Hepatocyte (in vitro differentiated cells): Measurements from ENCODE around the gene HBE1. TPM values are rescaled to one million over a fixed set of nuclear protein-coding genes. Genes with fewer than 3 reads are reported as not detected.
"Not testable (repeated sequence)": the region's sequence is repeated elsewhere in the genome, so short reads cannot be mapped to it uniquely, and the experiment has no call there.

Experiments used
- DNase-seq: peaks from one replicate; pipeline ENCODE4 v3.0.0-alpha.2; 2016; ENCODE audit warnings: low spot score
- H2AFZ ChIP-seq: fragments of 200-600 bp; sonication (generic); 2 replicates; pipeline ENCODE4 v1.6.0; 2016; ENCODE audit warnings: antibody characterized with exemption, mild to moderate bottlenecking
- H3K27ac ChIP-seq: fragments of 200-600 bp; sonication (generic); 2 replicates; pipeline ENCODE4 v1.5.1; 2016; ENCODE audit warnings: mild to moderate bottlenecking
- H3K27me3 ChIP-seq: fragments of 200-600 bp; sonication (generic); 2 replicates; pipeline ENCODE4 v1.6.1; 2016
- H3K36me3 ChIP-seq: fragments of 200-600 bp; sonication (generic); replicated peaks from 2 replicates; pipeline ENCODE4 v1.5.1; 2016; ENCODE audit warnings: low read depth; ENCODE audit not compliant: insufficient read depth
- H3K4me1 ChIP-seq: fragments of 200-600 bp; sonication (generic); 2 replicates; pipeline ENCODE4 v1.5.1; 2016; ENCODE audit warnings: mild to moderate bottlenecking, moderate library complexity; ENCODE audit not compliant: insufficient read depth
- H3K4me2 ChIP-seq: fragments of 200-600 bp; sonication (generic); 2 replicates; pipeline ENCODE4 v1.6.0; 2016
- H3K4me3 ChIP-seq: fragments of 200-600 bp; sonication (generic); 2 replicates; pipeline ENCODE4 v1.5.1; 2016; ENCODE audit warnings: mild to moderate bottlenecking
- H3K79me2 ChIP-seq: fragments of 200-600 bp; sonication (generic); 2 replicates; pipeline ENCODE4 v1.6.0; 2017; ENCODE audit warnings: mild to moderate bottlenecking
- H3K9me2 ChIP-seq: fragments of 200-600 bp; sonication (generic); replicated peaks from 2 replicates; pipeline ENCODE4 v1.6.0; 2017; ENCODE audit warnings: mild to moderate bottlenecking; ENCODE audit not compliant: insufficient read depth
- H3K9me3 ChIP-seq: fragments of 200-600 bp; sonication (generic); 2 replicates; pipeline ENCODE4 v1.5.1; 2016; ENCODE audit warnings: low read depth, mild to moderate bottlenecking
- H4K20me1 ChIP-seq: fragments of 200-600 bp; sonication (generic); 2 replicates; pipeline ENCODE4 v1.6.0; 2016; ENCODE audit warnings: mild to moderate bottlenecking; ENCODE audit not compliant: insufficient read depth, poor library complexity, severe bottlenecking
- EZH2 ChIP-seq: fragments of 200-600 bp; sonication (generic); IDR thresholded peaks from 2 replicates; pipeline ENCODE4 v1.6.1; 2016; ENCODE audit warnings: antibody characterized with exemption, mild to moderate bottlenecking, borderline replicate concordance
- EZH2phosphoT487 ChIP-seq: fragments of 200-600 bp; sonication (generic); IDR thresholded peaks from one replicate; pipeline ENCODE4 v1.6.1; 2018; ENCODE audit warnings: antibody characterized with exemption, mild to moderate bottlenecking, low read depth, moderate library complexity; ENCODE audit not compliant: unreplicated experiment, severe bottlenecking
- WGBS: methylation state at CpG from one replicate; pipeline ENCODE4 v1.1.6; 2016; ENCODE audit warnings: low lambda C conversion rate; ENCODE audit errors: missing lambda C conversion rate; 5-methylcytosine and 5-hydroxymethylcytosine counted together
- polyA plus RNA-seq: library from polyadenylated mRNA; unstranded; fragments of >200 nt; fragmentation: Nextera tagmentation; extraction: Ambion mirVana; gene quantifications from 2 replicates; pipeline ENCODE4 v1.2.1, GENCODE V29; 2016
- total RNA-seq: library from RNA; depleted of rRNA; stranded (reverse); fragments of >200 nt; gene quantifications from 2 replicates; pipeline ENCODE4 v1.2.3, GENCODE V29; 2014
- TF ChIP-seq, protein P1 (sequence below): fragments of 200-600 bp; sonication (generic); IDR thresholded peaks from 2 replicates; pipeline ENCODE4 v1.5.1; 2016; ENCODE audit warnings: antibody characterized with exemption, mild to moderate bottlenecking; ENCODE audit not compliant: poor library complexity

The HBE1 gene
- total and polyA plus RNA-seq, 2 experiments from 2014 or later, result 0.25 to 1.1 TPM

DNA sequence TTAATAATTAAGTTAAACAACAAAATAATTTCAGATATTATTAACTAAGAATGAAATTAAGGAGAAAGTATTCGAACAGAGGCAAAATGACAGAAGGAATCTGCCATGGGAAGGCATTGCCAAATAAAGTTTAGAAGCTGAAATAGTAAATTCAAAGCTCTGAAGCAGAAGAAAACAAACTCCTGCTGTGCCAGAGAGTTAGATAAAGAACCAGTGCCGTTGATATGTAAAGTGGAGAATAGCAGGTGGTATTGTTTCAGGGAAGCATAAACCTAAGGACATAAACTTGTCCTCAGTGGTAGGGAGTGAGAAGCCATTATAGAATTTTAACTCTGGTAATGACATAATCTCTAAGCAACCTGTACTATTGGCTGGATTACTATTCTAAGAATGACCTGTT, 12.4 kb downstream of the HBE1 start:
- Histone ChIP-seq H3K36me3 (no peaks in the 10 kb centered on the region), H3K9me3 (no peaks in the 10 kb centered on the region), H3K4me1 (no peaks in the 10 kb centered on the region), H3K27me3 (no peaks in the 10 kb centered on the region), H3K4me3 (no peak overlapping the region), H4K20me1 (no peaks in the 10 kb centered on the region), H2AFZ (no peak overlapping the region), H3K9me2 (peaks cover 3% of the 10 kb centered on the region), H3K79me2 (no peaks in the 10 kb centered on the region), H3K4me2 (no peak overlapping the region), H3K27ac (no peak overlapping the region)
- WGBS, result 27% methylated on average over 2 of the region's 2 CpGs
- no peak for DNase-seq
- no peak for TF ChIP-seq EZH2phosphoT487
- no peak for TF ChIP-seq EZH2
- TF ChIP-seq, protein P1, sequence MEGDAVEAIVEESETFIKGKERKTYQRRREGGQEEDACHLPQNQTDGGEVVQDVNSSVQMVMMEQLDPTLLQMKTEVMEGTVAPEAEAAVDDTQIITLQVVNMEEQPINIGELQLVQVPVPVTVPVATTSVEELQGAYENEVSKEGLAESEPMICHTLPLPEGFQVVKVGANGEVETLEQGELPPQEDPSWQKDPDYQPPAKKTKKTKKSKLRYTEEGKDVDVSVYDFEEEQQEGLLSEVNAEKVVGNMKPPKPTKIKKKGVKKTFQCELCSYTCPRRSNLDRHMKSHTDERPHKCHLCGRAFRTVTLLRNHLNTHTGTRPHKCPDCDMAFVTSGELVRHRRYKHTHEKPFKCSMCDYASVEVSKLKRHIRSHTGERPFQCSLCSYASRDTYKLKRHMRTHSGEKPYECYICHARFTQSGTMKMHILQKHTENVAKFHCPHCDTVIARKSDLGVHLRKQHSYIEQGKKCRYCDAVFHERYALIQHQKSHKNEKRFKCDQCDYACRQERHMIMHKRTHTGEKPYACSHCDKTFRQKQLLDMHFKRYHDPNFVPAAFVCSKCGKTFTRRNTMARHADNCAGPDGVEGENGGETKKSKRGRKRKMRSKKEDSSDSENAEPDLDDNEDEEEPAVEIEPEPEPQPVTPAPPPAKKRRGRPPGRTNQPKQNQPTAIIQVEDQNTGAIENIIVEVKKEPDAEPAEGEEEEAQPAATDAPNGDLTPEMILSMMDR, result no peak

DNA sequence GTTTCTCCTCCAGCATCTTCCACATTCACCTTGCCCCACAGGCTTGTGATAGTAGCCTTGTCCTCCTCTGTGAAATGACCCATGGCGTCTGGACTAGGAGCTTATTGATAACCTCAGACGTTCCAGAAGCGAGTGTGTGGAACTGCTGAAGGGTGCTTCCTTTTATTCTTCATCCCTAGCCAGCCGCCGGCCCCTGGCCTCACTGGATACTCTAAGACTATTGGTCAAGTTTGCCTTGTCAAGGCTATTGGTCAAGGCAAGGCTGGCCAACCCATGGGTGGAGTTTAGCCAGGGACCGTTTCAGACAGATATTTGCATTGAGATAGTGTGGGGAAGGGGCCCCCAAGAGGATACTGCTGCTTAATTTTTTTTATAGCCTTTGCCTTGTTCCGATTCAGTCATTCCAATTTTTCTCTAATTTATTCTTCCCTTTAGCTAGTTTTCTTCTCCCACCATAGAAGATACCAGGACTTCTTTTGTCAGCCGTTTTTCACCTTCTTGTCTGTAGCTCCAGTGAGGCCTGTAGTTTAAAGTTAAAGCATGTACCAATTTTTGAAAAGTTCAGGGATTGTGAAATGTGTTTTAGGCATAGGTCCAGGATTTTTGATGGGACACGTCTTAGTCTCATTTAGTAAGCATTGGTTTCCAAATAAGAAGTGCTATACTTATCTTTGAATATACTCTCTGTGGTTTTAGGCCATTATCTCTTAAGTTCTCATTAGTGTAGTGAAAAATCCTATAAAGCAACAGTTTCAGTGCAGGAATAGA, 14.9 kb downstream of the HBE1 start, which contains the start of gene HBG2:
Gene HBG2, minus strand, starts transcription at position 136 of the 768 bp plus-strand sequence. Its CDS starts 53 bp downstream, at position 83.
- H3K4me2 ChIP-seq, H3K36me3 ChIP-seq, H2AFZ ChIP-seq, H3K79me2 ChIP-seq, DNase-seq, H3K9me3 ChIP-seq, H4K20me1 ChIP-seq, H3K9me2 ChIP-seq, H3K4me3 ChIP-seq, H3K27ac ChIP-seq, H3K4me1 ChIP-seq, H3K27me3 ChIP-seq: not testable (repeated sequence)
- 87% methylated on average over 4 of the region's 9 CpGs for WGBS

DNA sequence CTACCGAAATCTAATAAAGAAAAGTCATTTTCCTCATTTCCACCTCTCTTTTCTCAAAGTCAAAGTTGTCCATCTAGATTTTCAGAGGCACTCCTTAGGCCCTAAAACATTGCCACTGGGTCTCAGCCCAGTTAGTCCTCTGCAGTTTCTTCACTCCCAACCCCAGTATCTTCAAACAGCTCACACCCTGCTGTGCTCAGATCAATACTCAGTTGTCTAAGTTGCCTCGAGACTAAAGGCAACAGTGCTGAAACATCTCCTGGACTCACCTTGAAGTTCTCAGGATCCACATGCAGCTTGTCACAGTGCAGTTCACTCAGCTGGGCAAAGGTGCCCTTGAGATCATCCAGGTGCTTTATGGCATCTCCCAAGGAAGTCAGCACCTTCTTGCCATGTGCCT, 15.7 kb downstream of the HBE1 start:
- not testable (repeated sequence) for H3K27me3 ChIP-seq, H3K36me3 ChIP-seq, DNase-seq, H2AFZ ChIP-seq, H3K9me2 ChIP-seq, H3K4me2 ChIP-seq, H3K9me3 ChIP-seq, H3K4me1 ChIP-seq, H3K4me3 ChIP-seq, H3K79me2 ChIP-seq, H3K27ac ChIP-seq, H4K20me1 ChIP-seq
- 87% methylated on average over 2 of the region's 2 CpGs for WGBS

DNA sequence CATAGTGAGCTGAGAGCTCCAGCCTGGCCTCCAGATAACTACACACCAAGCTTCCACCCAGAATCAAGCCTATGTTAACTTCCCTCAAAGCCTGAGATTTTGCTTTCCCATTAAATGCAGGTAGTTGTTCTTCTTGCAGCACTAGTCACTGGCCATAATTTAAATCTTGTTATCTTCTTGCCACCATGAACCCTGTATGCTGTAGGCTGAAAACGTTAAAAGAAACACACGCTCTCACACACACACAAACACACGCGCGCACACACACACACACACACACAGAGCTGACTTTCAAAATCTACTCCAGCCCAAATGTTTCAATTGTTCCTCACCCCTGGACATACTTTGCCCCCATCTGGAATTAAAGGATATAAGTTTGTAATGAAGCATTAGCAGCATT, 16.3 kb downstream of the HBE1 start:
- H4K20me1 ChIP-seq, H3K4me3 ChIP-seq, H3K36me3 ChIP-seq, H3K27me3 ChIP-seq, H3K27ac ChIP-seq, DNase-seq, H3K9me3 ChIP-seq, H2AFZ ChIP-seq, H3K9me2 ChIP-seq, H3K79me2 ChIP-seq, H3K4me1 ChIP-seq, H3K4me2 ChIP-seq: not testable (repeated sequence)
- 70% methylated on average over 5 of the region's 5 CpGs for WGBS

DNA sequence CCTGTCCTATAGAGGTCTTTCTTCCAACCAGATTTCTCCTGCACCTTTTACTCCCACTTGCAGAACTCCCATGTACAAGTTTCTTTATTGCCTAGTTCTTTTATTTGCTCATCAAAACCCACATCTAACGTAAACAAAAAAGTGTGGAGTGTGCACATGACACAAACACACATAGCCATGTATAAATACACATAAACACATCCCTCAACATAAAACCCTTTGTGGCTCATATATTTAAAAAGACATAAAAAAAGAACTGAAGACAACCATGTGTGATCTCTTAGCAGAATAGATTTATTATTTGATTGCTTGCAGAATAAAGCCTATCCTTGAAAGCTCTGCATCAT, 16.9 kb downstream of the HBE1 start:
- H3K36me3 ChIP-seq, result no peaks in the 10 kb centered on the region

More for the DNA sequence above, 16.9 kb downstream of the HBE1 start:
- Histone ChIP-seq H3K27me3 (no peaks in the 10 kb centered on the region), H3K4me3 (no peak overlapping the region), H3K4me1 (no peaks in the 10 kb centered on the region), H3K27ac (no peak overlapping the region), H3K9me3 (no peaks in the 10 kb centered on the region), H3K9me2 (peaks cover 3% of the 10 kb centered on the region), H2AFZ (no peak overlapping the region), H4K20me1 (no peaks in the 10 kb centered on the region), H3K4me2 (no peak overlapping the region), H3K79me2 (no peaks in the 10 kb centered on the region)
- whole genome bisulfite sequencing, result 81% methylated on average over 1 of the region's 1 CpG
- TF ChIP-seq, protein P1, result no peak
- no peak for DNase-seq
